SK-N-SH treated with all-trans-retinoic acid at 6 μM for 48 hours (cell line): ENCODE data around the gene SLC52A3.
"Not testable (repeated sequence)": the region's sequence is repeated elsewhere in the genome, so short reads cannot be mapped to it uniquely, and the experiment has no call there.

Experiments used
- ATAC-seq: fragments of 200-7000 bp; cut with Tn5 transposase; 3 replicates; pipeline ENCODE4 v1.9.1; 2020; ENCODE audit warnings: mild to moderate bottlenecking, moderate library complexity
- ARNTL ChIP-seq: fragments of 450-650 bp; formaldehyde crosslinking; IDR thresholded peaks from 2 replicates; pipeline ENCODE4 v1.5.0; 2020; ENCODE audit warnings: low read depth, mild to moderate bottlenecking, moderate library complexity, borderline replicate concordance
- BACH2 ChIP-seq: fragments of 250-450 bp; sonication (Bioruptor Pico); IDR thresholded peaks from 2 replicates; pipeline ENCODE4 v1.9.0; 2021; ENCODE audit warnings: mild to moderate bottlenecking, borderline replicate concordance
- CREB5 ChIP-seq: fragments of 250-450 bp; sonication (Bioruptor Pico); IDR thresholded peaks from 2 replicates; pipeline ENCODE4 v1.5.1; 2020; ENCODE audit warnings: low read depth, mild to moderate bottlenecking, moderate library complexity
- CSDC2 ChIP-seq: fragments of 250-450 bp; sonication (Bioruptor Pico); IDR thresholded peaks from 2 replicates; pipeline ENCODE4 v1.5.0; 2020; ENCODE audit warnings: mild to moderate bottlenecking, moderate library complexity
- CSRNP3 ChIP-seq: fragments of 250-450 bp; sonication (Bioruptor Pico); IDR thresholded peaks from 2 replicates; pipeline ENCODE4 v1.5.1; 2021; ENCODE audit warnings: mild to moderate bottlenecking, moderate library complexity
- ESRRG ChIP-seq: fragments of 250-450 bp; sonication (Bioruptor Pico); IDR thresholded peaks from 2 replicates; pipeline ENCODE4 v1.6.1; 2021; ENCODE audit warnings: mild to moderate bottlenecking
- GLIS3 ChIP-seq: fragments of 250-450 bp; sonication (Bioruptor Pico); IDR thresholded peaks from 2 replicates; pipeline ENCODE4 v1.5.0; 2020; ENCODE audit warnings: mild to moderate bottlenecking, moderate library complexity
- ISL1 ChIP-seq: fragments of 250-450 bp; sonication (Bioruptor Pico); IDR thresholded peaks from 2 replicates; pipeline ENCODE4 v2.1.2; 2022; ENCODE audit warnings: mild to moderate bottlenecking, moderate library complexity
- OSR1 ChIP-seq: fragments of 250-450 bp; sonication (Bioruptor Pico); IDR thresholded peaks from 2 replicates; pipeline ENCODE4 v1.8.0; 2022; ENCODE audit warnings: moderate library complexity, mild to moderate bottlenecking, inconsistent platforms
- PATZ1 ChIP-seq: fragments of 250-450 bp; sonication (Bioruptor Pico); IDR thresholded peaks from 2 replicates; pipeline ENCODE4 v1.8.0; 2020; ENCODE audit warnings: mild to moderate bottlenecking, moderate library complexity, borderline replicate concordance
- POU6F1 ChIP-seq: fragments of 250-450 bp; sonication (Bioruptor Pico); IDR thresholded peaks from 2 replicates; pipeline ENCODE4 v1.8.0; 2021; ENCODE audit warnings: low read depth, mild to moderate bottlenecking, moderate library complexity, borderline replicate concordance
- PPARA ChIP-seq: fragments of 250-450 bp; sonication (Bioruptor Pico); IDR thresholded peaks from 2 replicates; pipeline ENCODE4 v1.5.0; 2020; ENCODE audit warnings: mild to moderate bottlenecking, borderline replicate concordance
- RARB ChIP-seq: fragments of 250-450 bp; sonication (Bioruptor Pico); IDR thresholded peaks from 2 replicates; pipeline ENCODE4 v1.8.0; 2021; ENCODE audit warnings: mild to moderate bottlenecking, moderate library complexity
- SNAI2 ChIP-seq: fragments of 250-450 bp; sonication (Bioruptor Pico); IDR thresholded peaks from 2 replicates; pipeline ENCODE4 v1.5.0; 2020; ENCODE audit warnings: mild to moderate bottlenecking, moderate library complexity
- TCF4 ChIP-seq: fragments of 250-450 bp; sonication (Bioruptor Pico); IDR thresholded peaks from 2 replicates; pipeline ENCODE4 v1.8.0; 2021; ENCODE audit warnings: mild to moderate bottlenecking, moderate library complexity, borderline replicate concordance
- TOX ChIP-seq: fragments of 250-450 bp; sonication (Bioruptor Pico); IDR thresholded peaks from 2 replicates; pipeline ENCODE4 v1.8.0; 2021; ENCODE audit warnings: mild to moderate bottlenecking, moderate library complexity, borderline replicate concordance
- TSHZ2 ChIP-seq: fragments of 250-450 bp; sonication (Bioruptor Pico); IDR thresholded peaks from 2 replicates; pipeline ENCODE4 v1.5.0; 2020; ENCODE audit warnings: mild to moderate bottlenecking, moderate library complexity
- ZC3H10 ChIP-seq: fragments of 250-450 bp; sonication (Bioruptor Pico); IDR thresholded peaks from 2 replicates; pipeline ENCODE4 v1.5.1; 2021; ENCODE audit warnings: mild to moderate bottlenecking, moderate library complexity
- ZFP3 ChIP-seq: fragments of 250-450 bp; sonication (Bioruptor Pico); IDR thresholded peaks from 2 replicates; pipeline ENCODE4 v1.5.0; 2020; ENCODE audit warnings: mild to moderate bottlenecking, moderate library complexity
- ZFP30 ChIP-seq: fragments of 450-650 bp; formaldehyde crosslinking; IDR thresholded peaks from 2 replicates; pipeline ENCODE4 v1.5.0; 2022; ENCODE audit warnings: mild to moderate bottlenecking, moderate library complexity
- ZNF565 ChIP-seq: fragments of 450-650 bp; formaldehyde crosslinking; conservative IDR thresholded peaks from 2 replicates; pipeline ENCODE4 v1.5.0; 2020; ENCODE audit warnings: low read depth, mild to moderate bottlenecking, moderate library complexity
- ZNF70 ChIP-seq: fragments of 450-650 bp; formaldehyde crosslinking; IDR thresholded peaks from 2 replicates; pipeline ENCODE4 v1.5.0; 2020; ENCODE audit warnings: mild to moderate bottlenecking, moderate library complexity
- ZNF8 ChIP-seq: fragments of 450-650 bp; formaldehyde crosslinking; IDR thresholded peaks from 2 replicates; pipeline ENCODE4 v1.5.0; 2020; ENCODE audit warnings: mild to moderate bottlenecking, moderate library complexity

Gene SLC52A3

GRCh38 chr20:801678-802077 is 33.4 kb upstream of the SLC52A3 start:
- TF ChIP-seq OSR1 (CRISPR knock-in tag) (no peak), ZC3H10 (CRISPR knock-in tag) (no peak), CSRNP3 (CRISPR knock-in tag) (no peak), BACH2 (CRISPR knock-in tag) (no peak), ARNTL (CRISPR knock-in tag) (no peak), POU6F1 (no peak), ZNF8 (CRISPR knock-in tag) (no peak), ZFP3 (CRISPR knock-in tag) (no peak), ZNF565 (CRISPR knock-in tag) (no peak), ISL1 (no peak), ZNF70 (CRISPR knock-in tag) (no peak), CSDC2 (CRISPR knock-in tag) (no peak), TOX (CRISPR knock-in tag) (no peak), ZFP30 (CRISPR knock-in tag) (no peak), SNAI2 (no peak), RARB (CRISPR knock-in tag) (no peak), TCF4 (CRISPR knock-in tag) (no peak)
- TF ChIP-seq, all 23 proteins: peak for 0
- no peak for ATAC-seq

GRCh38 chr20:800026-800425 is 31.7 kb upstream of the SLC52A3 start:
- not testable (repeated sequence) for ATAC-seq

GRCh38 chr20:798746-799145 is 30.4 kb upstream of the SLC52A3 start:
- not testable (repeated sequence) for ATAC-seq

- no peak for TF ChIP-seq SNAI2
- TF ChIP-seq CSDC2 (CRISPR knock-in tag): no peak
- no peak for TF ChIP-seq ZC3H10 (CRISPR knock-in tag)
- no peak for TF ChIP-seq BACH2 (CRISPR knock-in tag)
- no peak for TF ChIP-seq ZNF565 (CRISPR knock-in tag)
- no peak for TF ChIP-seq GLIS3 (CRISPR knock-in tag)
- no peak for TF ChIP-seq ARNTL (CRISPR knock-in tag)
- TF ChIP-seq ZFP30 (CRISPR knock-in tag): no peak
- TF ChIP-seq RARB (CRISPR knock-in tag): no peak
- TF ChIP-seq PPARA (CRISPR knock-in tag): no peak
- TF ChIP-seq ZNF70 (CRISPR knock-in tag): no peak
- no peak for ATAC-seq
Observed at GRCh38 chr20:796921-797320, 28.6 kb upstream of the SLC52A3 start.

GRCh38 chr20:792248-792647 is 23.9 kb upstream of the SLC52A3 start:
- ATAC-seq: no peak
- TF ChIP-seq ISL1: no peak
- TF ChIP-seq ARNTL (CRISPR knock-in tag): no peak
- TF ChIP-seq ZNF565 (CRISPR knock-in tag): no peak
- no peak for TF ChIP-seq ZNF8 (CRISPR knock-in tag)
- no peak for TF ChIP-seq ESRRG (CRISPR knock-in tag)
- TF ChIP-seq CSDC2 (CRISPR knock-in tag): no peak
- no peak for TF ChIP-seq PATZ1
- no peak for TF ChIP-seq ZFP30 (CRISPR knock-in tag)
- TF ChIP-seq CREB5: no peak
- TF ChIP-seq ZNF70 (CRISPR knock-in tag): no peak
- no peak for TF ChIP-seq GLIS3 (CRISPR knock-in tag)
- no peak for TF ChIP-seq RARB (CRISPR knock-in tag)
- TF ChIP-seq TOX (CRISPR knock-in tag): no peak
- no peak for TF ChIP-seq TCF4 (CRISPR knock-in tag)
- TF ChIP-seq PPARA (CRISPR knock-in tag): no peak
- no peak for TF ChIP-seq ZFP3 (CRISPR knock-in tag)
- TF ChIP-seq TSHZ2 (CRISPR knock-in tag): no peak
- TF ChIP-seq CSRNP3 (CRISPR knock-in tag): no peak
- no peak for TF ChIP-seq OSR1 (CRISPR knock-in tag)
- no peak for TF ChIP-seq BACH2 (CRISPR knock-in tag)
